AG04450 (cell line): ENCODE measurements around the gene C16orf87. TPM values are rescaled to one million over a fixed set of nuclear protein-coding genes. Genes with fewer than 3 reads are reported as not detected.
A peak's percentile ranks its signal among the peaks of the same experiment; 100 is the strongest.

Experiments
- CTCF ChIA-PET: fragments of 300-600, 350-600 bp; formaldehyde crosslinking; extraction: SDS; loops from one replicate; lab custom pipeline; 2022; ENCODE audit warnings: antibody characterized with exemption, inconsistent platforms; lab: Charles Lee
- POLR2A ChIA-PET: fragments of 350-600 bp; formaldehyde crosslinking; extraction: SDS; loops from one replicate; lab custom pipeline; 2021; ENCODE audit warnings: antibody characterized with exemption, inconsistent platforms; lab: Yijun Ruan, JAX
- DNase-seq: peaks from one replicate; pipeline ENCODE4 v3.0.0-alpha.2; 2011; ENCODE audit warnings: low read depth, low spot score
- H3K27ac ChIP-seq: one replicate; pipeline ENCODE4 v1.5.1; 2012; ENCODE audit warnings: low read depth, low read length, control low read depth
- H3K27me3 ChIP-seq: one replicate; pipeline ENCODE4 v1.6.0; 2012; ENCODE audit warnings: low read length; ENCODE audit not compliant: control insufficient read depth, insufficient read depth
- H3K4me3 ChIP-seq: 2 replicates; pipeline ENCODE4 v1.5.1; 2011; ENCODE audit warnings: mild to moderate bottlenecking, low read depth, low read length, control low read depth
- H3K9me3 ChIP-seq: 2 replicates; pipeline ENCODE4 v1.5.1; 2012; ENCODE audit warnings: low read length; ENCODE audit not compliant: control insufficient read depth, insufficient read depth
- polyA plus RNA-seq: library from polyadenylated mRNA; depleted of rRNA; stranded (reverse); fragments of >200 nt; gene quantifications from 2 replicates; pipeline ENCODE4 v1.2.3, GENCODE V29; 2011
- TF ChIP-seq, protein P1 (sequence below): IDR thresholded peaks from 2 replicates; pipeline ENCODE4 v1.5.1; 2011; ENCODE audit warnings: low read depth, low read length, control low read depth, inconsistent platforms

C16orf87 gene
- polyA plus RNA-seq, 1 experiment, result 21.7 TPM

DNA sequence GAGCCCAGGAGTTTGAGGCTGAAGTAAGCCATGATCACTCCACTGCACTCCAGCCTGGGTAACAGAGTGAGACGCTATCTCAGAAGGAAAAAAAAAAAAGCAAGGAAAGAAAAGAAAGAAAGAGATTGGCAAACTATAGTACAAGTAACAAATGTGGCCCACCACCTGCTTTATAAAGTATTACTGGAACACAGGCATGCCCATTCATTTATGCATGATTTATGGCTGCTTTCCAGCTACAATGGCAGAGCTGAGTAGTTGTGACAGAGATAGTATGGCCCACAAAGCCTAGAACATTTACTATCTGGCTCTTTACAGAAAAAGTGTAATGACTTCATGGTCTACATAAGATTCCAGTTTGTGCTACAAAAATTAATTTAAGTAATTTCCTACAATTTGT lies 23.6 kb downstream of the C16orf87 start:
- H3K4me3 ChIP-seq, result no peak overlapping the region
- H3K9me3 ChIP-seq, result no peaks in the 10 kb centered on the region
- POLR2A ChIA-PET, result no interaction called here
- H3K27me3 ChIP-seq, result no peaks in the 10 kb centered on the region
- DNase-seq, result no peak
- TF ChIP-seq, protein P1, sequence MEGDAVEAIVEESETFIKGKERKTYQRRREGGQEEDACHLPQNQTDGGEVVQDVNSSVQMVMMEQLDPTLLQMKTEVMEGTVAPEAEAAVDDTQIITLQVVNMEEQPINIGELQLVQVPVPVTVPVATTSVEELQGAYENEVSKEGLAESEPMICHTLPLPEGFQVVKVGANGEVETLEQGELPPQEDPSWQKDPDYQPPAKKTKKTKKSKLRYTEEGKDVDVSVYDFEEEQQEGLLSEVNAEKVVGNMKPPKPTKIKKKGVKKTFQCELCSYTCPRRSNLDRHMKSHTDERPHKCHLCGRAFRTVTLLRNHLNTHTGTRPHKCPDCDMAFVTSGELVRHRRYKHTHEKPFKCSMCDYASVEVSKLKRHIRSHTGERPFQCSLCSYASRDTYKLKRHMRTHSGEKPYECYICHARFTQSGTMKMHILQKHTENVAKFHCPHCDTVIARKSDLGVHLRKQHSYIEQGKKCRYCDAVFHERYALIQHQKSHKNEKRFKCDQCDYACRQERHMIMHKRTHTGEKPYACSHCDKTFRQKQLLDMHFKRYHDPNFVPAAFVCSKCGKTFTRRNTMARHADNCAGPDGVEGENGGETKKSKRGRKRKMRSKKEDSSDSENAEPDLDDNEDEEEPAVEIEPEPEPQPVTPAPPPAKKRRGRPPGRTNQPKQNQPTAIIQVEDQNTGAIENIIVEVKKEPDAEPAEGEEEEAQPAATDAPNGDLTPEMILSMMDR, result no peak
- CTCF ChIA-PET, result interaction anchor here (0.6 to 1.4 kb wide), 3 partner anchors 63 to 178 kb away, joined by 3 to 4 read pairs (median 4); no protein-coding TSS in a partner anchor
- no peak overlapping the region for H3K27ac ChIP-seq

DNA sequence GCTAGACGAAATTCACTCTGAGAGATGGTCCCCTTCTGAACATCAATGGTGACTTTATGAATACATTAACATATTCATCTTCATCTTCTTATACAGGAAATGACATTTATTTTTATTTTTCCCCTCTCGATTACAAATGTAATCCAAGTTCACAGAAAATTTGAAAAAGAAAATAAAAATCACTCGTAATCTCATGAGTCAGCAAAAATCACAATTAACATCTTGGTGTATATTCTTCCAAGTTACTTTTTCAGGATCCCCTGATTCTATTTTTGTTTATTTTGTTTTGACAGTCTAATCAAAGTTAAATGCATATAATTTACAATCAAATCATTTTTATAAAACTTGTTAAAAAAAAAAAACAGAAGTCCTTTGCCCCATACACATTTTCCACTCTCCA lies 27.6 kb downstream of the C16orf87 start:
- CTCF ChIA-PET, result interaction anchor here (0.7 to 5.2 kb wide), 3 partner anchors 25 to 129 kb away, joined by 5 to 76 read pairs (median 11); partner anchors contain the start of gene ORC6
- DNase-seq, result no peak
- no peaks in the 10 kb centered on the region for H3K9me3 ChIP-seq
- no peaks in the 10 kb centered on the region for H3K27me3 ChIP-seq
- TF ChIP-seq, protein P1, result no peak
- H3K4me3 ChIP-seq, result no peak overlapping the region
- H3K27ac ChIP-seq, result no peak overlapping the region
- POLR2A ChIA-PET, result no interaction called here

GRCh38 chr16:46801428-46802049 lies 29.4 kb downstream of the C16orf87 start:
- DNase-seq, result no peak
- TF ChIP-seq, protein P1, result peak; percentile 56
- no peak overlapping the region for H3K4me3 ChIP-seq
- no peak overlapping the region for H3K27ac ChIP-seq
- H3K9me3 ChIP-seq, result no peaks in the 10 kb centered on the region
- ChIA-PET POLR2A (no interaction called here), CTCF (interaction anchor here (0.6 to 5.2 kb wide), 28 partner anchors 8 to 1584 kb away, joined by 3 to 76 read pairs (median 5); no protein-coding TSS in a partner anchor)
- H3K27me3 ChIP-seq, result no peaks in the 10 kb centered on the region

- POLR2A ChIA-PET, result no interaction called here
- no peak for DNase-seq
- H3K4me3 ChIP-seq, result no peak overlapping the region
- TF ChIP-seq, protein P1, result no peak
- no peaks in the 10 kb centered on the region for H3K9me3 ChIP-seq
- H3K27ac ChIP-seq, result no peak overlapping the region
- no peaks in the 10 kb centered on the region for H3K27me3 ChIP-seq
- CTCF ChIA-PET, result interaction anchor here (0.8 to 5.2 kb wide), 24 partner anchors 9 to 172 kb away, joined by 3 to 76 read pairs (median 6); no protein-coding TSS in a partner anchor
These were observed 30.5 kb downstream of the C16orf87 start for GRCh38 chr16:46800494-46800893.

- H3K27ac ChIP-seq, result no peak overlapping the region
- no peak for DNase-seq
- TF ChIP-seq, protein P1, result no peak
- CTCF ChIA-PET, result no interaction called here
- H3K27me3 ChIP-seq, result no peaks in the 10 kb centered on the region
- POLR2A ChIA-PET, result no interaction called here
- no peak overlapping the region for H3K4me3 ChIP-seq
- peaks cover 8% of the 10 kb centered on the region for H3K9me3 ChIP-seq
These were observed 33.5 kb downstream of the C16orf87 start for GRCh38 chr16:46797501-46797900.
